Transverse colon (tissue), 3 donors: Measurements from ENCODE around the gene KCNG1.

ENCODE experiments used
- CTCF ChIP-seq, 5 experiments: fragments of 200-600 bp in 3 of 5; fragments of 450-650 bp in 2 of 5; sonication (generic) in 3 of 5; IDR thresholded peaks; 1 replicate in 2 of 5; 2 replicates in 3 of 5; pipeline ENCODE4 v1.5.1; 2016 to 2017; ENCODE audit warnings: antibody characterized with exemption in 5 of 5, inconsistent platforms in 3 of 5, mild to moderate bottlenecking in 2 of 5, moderate library complexity in 1 of 5
- EP300 ChIP-seq: sonication (generic); formaldehyde crosslinking; IDR thresholded peaks from one replicate; pipeline ENCODE4 v1.6.1; 2017; ENCODE audit warnings: antibody characterized with exemption, low read depth
- POLR2A ChIP-seq: fragments of 450-650 bp; IDR thresholded peaks from one replicate; pipeline ENCODE4 v1.6.1; 2016; ENCODE audit warnings: antibody characterized with exemption, mild to moderate bottlenecking, moderate library complexity

DNA sequence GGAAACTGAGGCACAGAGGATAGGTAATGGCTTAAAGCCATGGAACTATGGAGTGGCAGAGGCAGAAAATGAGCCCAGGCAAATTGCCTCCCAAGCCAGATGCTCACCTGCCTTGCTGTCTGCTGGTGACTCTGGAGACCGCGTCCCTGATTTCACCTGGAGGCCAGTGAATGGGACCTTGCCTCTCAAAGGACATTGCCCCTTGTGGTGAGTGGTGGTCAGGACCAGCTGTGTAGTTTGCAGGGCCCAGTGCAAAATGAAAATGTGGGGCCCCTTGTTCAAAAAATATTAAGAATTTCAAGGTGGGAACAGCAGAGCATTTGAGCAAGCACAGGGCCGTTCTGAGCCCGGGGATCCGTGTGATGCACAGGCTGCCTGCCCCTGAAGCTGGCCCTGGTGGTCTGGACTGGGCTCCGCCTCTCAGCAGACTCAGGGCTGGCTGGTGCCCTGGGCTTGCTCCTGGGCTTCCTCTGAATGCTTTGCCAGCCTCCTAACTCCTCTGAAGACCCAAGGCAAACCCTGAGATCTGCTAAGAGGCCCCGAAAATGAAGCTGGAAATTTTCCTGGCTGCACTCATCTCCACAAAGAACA, 19.8 kb upstream of the KCNG1 start:
- TF ChIP-seq CTCF (IDR thresholded peaks at IDR 0.05) = no peak
- TF ChIP-seq POLR2A = no peak
- no peak for TF ChIP-seq EP300
